ENCODE data around the gene CYFIP2. TPM values are rescaled to one million over a fixed set of nuclear protein-coding genes. Genes with fewer than 3 reads are reported as not detected.

Gene CYFIP2
- total RNA-seq, 1 donor from 2014 or later, result 96.8 TPM

DNA sequence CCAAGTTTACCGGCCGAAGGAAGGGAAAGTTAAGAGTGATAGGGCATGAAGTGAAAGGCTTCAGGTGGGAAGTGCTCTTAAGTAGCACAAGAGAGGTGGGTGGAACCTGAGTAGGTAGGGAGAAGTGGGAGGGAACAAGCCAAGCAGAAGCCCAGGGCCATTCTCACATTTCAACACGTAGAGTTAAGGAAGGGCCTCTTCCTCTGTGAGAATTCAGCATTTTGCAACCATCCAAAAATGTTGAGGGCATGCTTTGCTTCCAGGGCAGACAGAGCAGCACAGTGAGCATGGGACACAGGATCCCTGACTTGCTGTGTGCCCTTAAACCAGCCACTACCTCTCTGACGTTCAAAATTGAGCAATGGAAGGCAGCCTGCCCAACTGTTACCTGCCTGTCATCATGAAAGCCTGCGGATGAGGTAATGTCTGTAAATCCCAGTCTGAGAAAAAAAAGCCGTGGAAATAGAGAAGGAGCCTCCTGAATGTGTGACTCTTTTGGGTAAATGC is 3.3 kb downstream of the CYFIP2 start:
- no peak overlapping the region for H2AFZ ChIP-seq (ENCODE audit: low read depth, low read length)
- H3K36me3 ChIP-seq (ENCODE audit: insufficient read depth, low read length), result no peaks in the 10 kb centered on the region
- H3K4me3 ChIP-seq (ENCODE audit: insufficient read depth, low read depth, low read length), result no peak overlapping the region
- TF ChIP-seq EZH2 (IDR thresholded peaks at IDR 0.05; ENCODE audit: insufficient read depth, low read length), result no peak
- TF ChIP-seq, protein P1, sequence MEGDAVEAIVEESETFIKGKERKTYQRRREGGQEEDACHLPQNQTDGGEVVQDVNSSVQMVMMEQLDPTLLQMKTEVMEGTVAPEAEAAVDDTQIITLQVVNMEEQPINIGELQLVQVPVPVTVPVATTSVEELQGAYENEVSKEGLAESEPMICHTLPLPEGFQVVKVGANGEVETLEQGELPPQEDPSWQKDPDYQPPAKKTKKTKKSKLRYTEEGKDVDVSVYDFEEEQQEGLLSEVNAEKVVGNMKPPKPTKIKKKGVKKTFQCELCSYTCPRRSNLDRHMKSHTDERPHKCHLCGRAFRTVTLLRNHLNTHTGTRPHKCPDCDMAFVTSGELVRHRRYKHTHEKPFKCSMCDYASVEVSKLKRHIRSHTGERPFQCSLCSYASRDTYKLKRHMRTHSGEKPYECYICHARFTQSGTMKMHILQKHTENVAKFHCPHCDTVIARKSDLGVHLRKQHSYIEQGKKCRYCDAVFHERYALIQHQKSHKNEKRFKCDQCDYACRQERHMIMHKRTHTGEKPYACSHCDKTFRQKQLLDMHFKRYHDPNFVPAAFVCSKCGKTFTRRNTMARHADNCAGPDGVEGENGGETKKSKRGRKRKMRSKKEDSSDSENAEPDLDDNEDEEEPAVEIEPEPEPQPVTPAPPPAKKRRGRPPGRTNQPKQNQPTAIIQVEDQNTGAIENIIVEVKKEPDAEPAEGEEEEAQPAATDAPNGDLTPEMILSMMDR (IDR thresholded peaks at IDR 0.05; ENCODE audit: insufficient read depth, low read depth, low read length), result no peak
- H3K27ac ChIP-seq (ENCODE audit: low read depth, low read length), result no peak overlapping the region
- Mint-ChIP-seq H3K27me3 (ENCODE audit: low read depth, unreplicated experiment) (peaks cover 7% of the 10 kb centered on the region), H3K4me1 (ENCODE audit: low read depth, unreplicated experiment) (peaks cover 25% of the 10 kb centered on the region), H3K27ac (ENCODE audit: unreplicated experiment) (peak overlapping the region; percentile 72), H3K36me3 (ENCODE audit: low read depth, unreplicated experiment) (peaks cover 2% of the 10 kb centered on the region), H3K4me3 (ENCODE audit: unreplicated experiment) (peak overlapping the region; percentile 54), H3K9me3 (ENCODE audit: unreplicated experiment) (no peaks in the 10 kb centered on the region)
- H3K4me1 ChIP-seq (ENCODE audit: insufficient read depth, low read length), result peaks cover 12% of the 10 kb centered on the region
- no peaks in the 10 kb centered on the region for H3K9me3 ChIP-seq (ENCODE audit: insufficient read depth, low read depth, low read length)
- H3K27me3 ChIP-seq (ENCODE audit: insufficient read depth, low read length), result peaks cover 4% of the 10 kb centered on the region
- no peak overlapping the region for H3K4me2 ChIP-seq (ENCODE audit: low read length)
- DNase-seq (ENCODE audit: low read depth) (no peak), FAIRE-seq (no peak)
- H3K9ac ChIP-seq (ENCODE audit: low read length), result no peak overlapping the region
- peaks cover 3% of the 10 kb centered on the region for H3K79me2 ChIP-seq (ENCODE audit: insufficient read depth, low read length)
- H4K20me1 ChIP-seq (ENCODE audit: insufficient read depth, low read length), result peaks cover 8% of the 10 kb centered on the region

DNA sequence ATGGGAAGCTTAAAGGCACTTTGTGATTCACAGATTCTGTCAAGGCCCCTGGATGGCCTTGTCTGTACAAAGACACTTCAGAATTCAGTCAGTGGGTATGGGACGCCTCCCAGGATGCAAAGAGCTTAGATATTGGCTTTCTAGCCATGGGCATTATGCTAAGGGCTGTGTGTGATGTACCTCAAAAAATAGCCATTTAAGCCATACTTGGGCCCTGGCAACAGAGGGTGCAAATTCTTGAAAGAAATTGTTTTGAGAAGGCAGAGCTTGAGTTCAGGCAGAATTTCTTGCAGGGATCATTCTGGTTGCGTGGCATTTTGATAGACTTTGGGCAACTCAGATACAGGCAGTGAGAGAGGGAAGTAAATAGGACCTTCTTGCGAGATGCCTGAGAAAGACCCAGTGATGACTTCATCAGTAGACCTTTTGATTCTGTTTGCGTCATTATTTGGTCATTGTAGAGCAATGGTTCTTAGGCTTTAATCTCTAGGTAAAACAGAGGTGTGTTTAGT is 3.9 kb downstream of the CYFIP2 start:
- Histone ChIP-seq H3K4me1 (ENCODE audit: insufficient read depth, low read length) (peaks cover 12% of the 10 kb centered on the region), H3K36me3 (ENCODE audit: insufficient read depth, low read length) (no peaks in the 10 kb centered on the region), H3K79me2 (ENCODE audit: insufficient read depth, low read length) (peaks cover 3% of the 10 kb centered on the region), H3K4me3 (ENCODE audit: insufficient read depth, low read depth, low read length) (no peak overlapping the region), H3K9ac (ENCODE audit: low read length) (no peak overlapping the region), H3K9me3 (ENCODE audit: insufficient read depth, low read depth, low read length) (no peaks in the 10 kb centered on the region), H3K4me2 (ENCODE audit: low read length) (no peak overlapping the region), H3K27me3 (ENCODE audit: insufficient read depth, low read length) (peaks cover 4% of the 10 kb centered on the region), H4K20me1 (ENCODE audit: insufficient read depth, low read length) (peaks cover 8% of the 10 kb centered on the region), H2AFZ (ENCODE audit: low read depth, low read length) (no peak overlapping the region), H3K27ac (ENCODE audit: low read depth, low read length) (no peak overlapping the region)
- peak overlapping the region; percentile 66 for H3K27ac Mint-ChIP-seq (ENCODE audit: unreplicated experiment)
- peaks cover 3% of the 10 kb centered on the region for H3K27me3 Mint-ChIP-seq (ENCODE audit: low read depth, unreplicated experiment)
- TF ChIP-seq, protein P1 (IDR thresholded peaks at IDR 0.05; ENCODE audit: insufficient read depth, low read depth, low read length), result no peak
- no peak for TF ChIP-seq EZH2 (IDR thresholded peaks at IDR 0.05; ENCODE audit: insufficient read depth, low read length)
- H3K36me3 Mint-ChIP-seq (ENCODE audit: low read depth, unreplicated experiment), result peaks cover 2% of the 10 kb centered on the region
- H3K4me1 Mint-ChIP-seq (ENCODE audit: low read depth, unreplicated experiment), result peaks cover 25% of the 10 kb centered on the region
- no peak overlapping the region for H3K4me3 Mint-ChIP-seq (ENCODE audit: unreplicated experiment)
- DNase-seq (ENCODE audit: low read depth), result no peak
- no peak for FAIRE-seq
- H3K9me3 Mint-ChIP-seq (ENCODE audit: unreplicated experiment), result no peaks in the 10 kb centered on the region

DNA sequence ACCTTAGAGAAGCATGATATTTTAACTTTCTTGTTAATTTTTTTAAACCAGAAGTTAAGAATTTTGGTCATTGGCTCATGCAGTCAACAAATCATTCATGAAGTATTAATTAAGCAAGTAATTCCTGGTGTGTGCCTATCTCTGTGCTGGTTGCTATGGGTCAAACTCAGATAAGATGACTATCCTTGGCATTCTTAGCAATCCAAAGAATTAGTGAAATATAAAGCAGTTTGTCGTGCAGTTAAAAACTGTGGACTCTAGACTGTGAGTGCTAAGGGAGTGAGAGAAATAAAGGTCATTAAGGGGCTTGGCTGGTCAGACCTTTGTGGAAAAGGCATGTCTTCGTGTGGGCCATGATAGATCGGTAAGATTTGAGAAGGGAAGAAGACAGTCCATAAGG is 4.8 kb downstream of the CYFIP2 start:
- no peak overlapping the region for H3K27ac ChIP-seq (ENCODE audit: low read depth, low read length)
- H3K36me3 Mint-ChIP-seq (ENCODE audit: low read depth, unreplicated experiment), result peaks cover 2% of the 10 kb centered on the region
- no peak overlapping the region for H2AFZ ChIP-seq (ENCODE audit: low read depth, low read length)
- no peak overlapping the region for H3K4me3 Mint-ChIP-seq (ENCODE audit: unreplicated experiment)
- peaks cover 8% of the 10 kb centered on the region for H3K4me1 ChIP-seq (ENCODE audit: insufficient read depth, low read length)
- H3K79me2 ChIP-seq (ENCODE audit: insufficient read depth, low read length), result peaks cover 3% of the 10 kb centered on the region
- no peaks in the 10 kb centered on the region for H3K36me3 ChIP-seq (ENCODE audit: insufficient read depth, low read length)
- TF ChIP-seq, protein P1 (IDR thresholded peaks at IDR 0.05; ENCODE audit: insufficient read depth, low read depth, low read length), result no peak
- no peak for TF ChIP-seq EZH2 (IDR thresholded peaks at IDR 0.05; ENCODE audit: insufficient read depth, low read length)
- no peaks in the 10 kb centered on the region for H3K27me3 Mint-ChIP-seq (ENCODE audit: low read depth, unreplicated experiment)
- H3K4me1 Mint-ChIP-seq (ENCODE audit: low read depth, unreplicated experiment), result peaks cover 25% of the 10 kb centered on the region
- DNase-seq (ENCODE audit: low read depth), result no peak
- no peaks in the 10 kb centered on the region for H3K9me3 ChIP-seq (ENCODE audit: insufficient read depth, low read depth, low read length)
- H3K27me3 ChIP-seq (ENCODE audit: insufficient read depth, low read length), result peaks cover 4% of the 10 kb centered on the region
- no peak for FAIRE-seq
- no peak overlapping the region for H3K4me2 ChIP-seq (ENCODE audit: low read length)
- H4K20me1 ChIP-seq (ENCODE audit: insufficient read depth, low read length), result peaks cover 8% of the 10 kb centered on the region
- no peak overlapping the region for H3K9ac ChIP-seq (ENCODE audit: low read length)
- no peak overlapping the region for H3K4me3 ChIP-seq (ENCODE audit: insufficient read depth, low read depth, low read length)
- H3K9me3 Mint-ChIP-seq (ENCODE audit: unreplicated experiment), result no peaks in the 10 kb centered on the region
- H3K27ac Mint-ChIP-seq (ENCODE audit: unreplicated experiment), result no peak overlapping the region
